Pons (tissue), 1 donor: ENCODE measurements around the gene SH3YL1.
A peak's percentile ranks its signal among the peaks of the same experiment; 100 is the strongest.

Source experiments
- DNase-seq: peaks from one replicate; pipeline ENCODE4 v3.0.0-alpha.2; 2016; ENCODE audit warnings: low spot score

Gene SH3YL1

GRCh38 chr2:281381-281780 is 17.5 kb upstream of the SH3YL1 start:
- no peak for DNase-seq

- no peak for DNase-seq
Measured at GRCh38 chr2:280650-281110, 16.8 kb upstream of the SH3YL1 start.

- no peak for DNase-seq
Measured at GRCh38 chr2:279956-280649, 16.3 kb upstream of the SH3YL1 start.

GRCh38 chr2:279366-279765 is 15.5 kb upstream of the SH3YL1 start:
- no peak for DNase-seq

GRCh38 chr2:278927-279320 is 15.1 kb upstream of the SH3YL1 start:
- no peak for DNase-seq

- DNase-seq = no peak
Measured at GRCh38 chr2:278312-278926, 14.6 kb upstream of the SH3YL1 start.

- DNase-seq = peak; percentile 69
Measured at GRCh38 chr2:275466-275865, 11.6 kb upstream of the SH3YL1 start.

GRCh38 chr2:274503-274902 is 10.7 kb upstream of the SH3YL1 start:
- DNase-seq = no peak

- no peak for DNase-seq
Measured at GRCh38 chr2:273333-273732, 9.5 kb upstream of the SH3YL1 start.

GRCh38 chr2:271917-272316 is 8.1 kb upstream of the SH3YL1 start:
- no peak for DNase-seq

- no peak for DNase-seq
Measured at GRCh38 chr2:270861-271260, 7.0 kb upstream of the SH3YL1 start.

- no peak for DNase-seq
Measured at GRCh38 chr2:269356-270030, 5.7 kb upstream of the SH3YL1 start.

- DNase-seq = no peak
Measured at GRCh38 chr2:268323-268722, 4.5 kb upstream of the SH3YL1 start.

- DNase-seq = peak; percentile 91
Measured at GRCh38 chr2:264493-265468, 949 bp upstream of the SH3YL1 start, which contains the start of gene ACP1. TSS of gene ACP1 (plus strand) at chr2:264947. CDS start at chr2:264965, 18 bp downstream.

- DNase-seq = no peak
Measured at GRCh38 chr2:263022-263738, 652 bp downstream of the SH3YL1 start.

GRCh38 chr2:262117-262516 is 1.7 kb downstream of the SH3YL1 start:
- no peak for DNase-seq

GRCh38 chr2:260507-261161 is 3.2 kb downstream of the SH3YL1 start:
- DNase-seq = peak; percentile 70

GRCh38 chr2:259789-260331 is 4.0 kb downstream of the SH3YL1 start:
- DNase-seq = no peak

GRCh38 chr2:258933-259332 is 4.9 kb downstream of the SH3YL1 start:
- DNase-seq = no peak

- no peak for DNase-seq
Measured at GRCh38 chr2:257842-258241, 6.0 kb downstream of the SH3YL1 start.
